HepG2 (cell line): ENCODE measurements around the gene ANKRD11. TPM values are rescaled to one million over a fixed set of nuclear protein-coding genes. Genes with fewer than 3 reads are reported as not detected.

Source experiments
- BRD4 ChIP-seq: sonication (generic); formaldehyde crosslinking; IDR thresholded peaks from 2 replicates; pipeline ENCODE4 v1.4.0; 2020; ENCODE audit warnings: missing genetic modification reagents
- EED ChIP-seq: sonication (generic); formaldehyde crosslinking; IDR thresholded peaks from 2 replicates; pipeline ENCODE4 v1.5.0; 2020; ENCODE audit warnings: mild to moderate bottlenecking, missing genetic modification reagents
- ESRRA ChIP-seq: sonication (generic); formaldehyde crosslinking; IDR thresholded peaks from 2 replicates; pipeline ENCODE4 v1.5.1; 2020; ENCODE audit warnings: mild to moderate bottlenecking, low read depth, missing genetic modification reagents
- FOXA1 ChIP-seq, 2 experiments: fragments of 450-650 bp in 1 of 2; sonication (generic) in 1 of 2; formaldehyde crosslinking in 1 of 2; IDR thresholded peaks; 2 replicates each; pipeline versions ENCODE4 v1.4.0 to v1.6.1; 2016 to 2020; ENCODE audit warnings: missing genetic modification reagents in 1 of 2
- GFI1 ChIP-seq: sonication (generic); formaldehyde crosslinking; IDR thresholded peaks from 2 replicates; pipeline ENCODE4 v1.5.0; 2020; ENCODE audit warnings: missing genetic modification reagents, mild to moderate bottlenecking, borderline replicate concordance
- MATR3 ChIP-seq: sonication (generic); formaldehyde crosslinking; IDR thresholded peaks from 2 replicates; pipeline ENCODE4 v1.4.0; 2020; ENCODE audit warnings: missing genetic modification reagents
- MBNL3 ChIP-seq: fragments of 250-450 bp; sonication (Bioruptor Pico); conservative IDR thresholded peaks from 2 replicates; pipeline ENCODE4 v1.8.0; 2022; ENCODE audit warnings: mild to moderate bottlenecking, inconsistent platforms
- MTA1 ChIP-seq: sonication (generic); formaldehyde crosslinking; IDR thresholded peaks from 2 replicates; pipeline ENCODE4 v1.4.0; 2020; ENCODE audit warnings: missing genetic modification reagents, mild to moderate bottlenecking, borderline replicate concordance
- MXD4 ChIP-seq: IDR thresholded peaks from 2 replicates; pipeline ENCODE4 v1.6.1; 2016; ENCODE audit warnings: mild to moderate bottlenecking, missing biosample characterization, missing genetic modification reagents
- NFRKB ChIP-seq: fragments of 450-650 bp; IDR thresholded peaks from 2 replicates; pipeline ENCODE4 v1.6.1; 2017
- NR1H2 ChIP-seq: sonication (generic); formaldehyde crosslinking; IDR thresholded peaks from 2 replicates; pipeline ENCODE4 v1.8.1; 2022; ENCODE audit warnings: low read depth, missing genetic modification reagents, borderline replicate concordance
- SMAD1 ChIP-seq: sonication (generic); formaldehyde crosslinking; IDR thresholded peaks from 2 replicates; pipeline ENCODE4 v1.4.0; 2020; ENCODE audit warnings: missing genetic modification reagents, low read depth, mild to moderate bottlenecking, borderline replicate concordance
- SMAD9 ChIP-seq: sonication (generic); formaldehyde crosslinking; IDR thresholded peaks from 2 replicates; pipeline ENCODE4 v1.5.1; 2020; ENCODE audit warnings: mild to moderate bottlenecking, missing genetic modification reagents
- SRF ChIP-seq: IDR thresholded peaks from 2 replicates; pipeline ENCODE4 v1.6.1; 2011; ENCODE audit warnings: mild to moderate bottlenecking, low read depth, low read length, moderate library complexity
- ZBTB42 ChIP-seq: sonication (generic); formaldehyde crosslinking; IDR thresholded peaks from 2 replicates; pipeline ENCODE4 v1.5.0; 2020; ENCODE audit warnings: mild to moderate bottlenecking, missing genetic modification reagents
- ZBTB44 ChIP-seq: sonication (generic); formaldehyde crosslinking; IDR thresholded peaks from 2 replicates; pipeline ENCODE4 v1.4.0; 2020; ENCODE audit warnings: missing genetic modification reagents
- ZBTB7A ChIP-seq: sonication (generic); formaldehyde crosslinking; IDR thresholded peaks from 2 replicates; pipeline ENCODE4 v1.8.0; 2022; ENCODE audit warnings: mild to moderate bottlenecking, missing genetic modification reagents
- ZNF205 ChIP-seq: IDR thresholded peaks from 2 replicates; pipeline ENCODE4 v1.6.1; 2018; ENCODE audit warnings: missing biosample characterization, missing genetic modification reagents
- ZNF253 ChIP-seq: sonication (generic); formaldehyde crosslinking; IDR thresholded peaks from 2 replicates; pipeline ENCODE4 v1.8.0; 2022; ENCODE audit warnings: mild to moderate bottlenecking, missing genetic modification reagents, borderline replicate concordance
- ZNF318 ChIP-seq: sonication (generic); formaldehyde crosslinking; IDR thresholded peaks from 2 replicates; pipeline ENCODE4 v1.4.0; 2020; ENCODE audit warnings: mild to moderate bottlenecking, missing genetic modification reagents
- ZNF350 ChIP-seq: sonication (generic); formaldehyde crosslinking; IDR thresholded peaks from 2 replicates; pipeline ENCODE4 v1.4.0; 2020; ENCODE audit warnings: mild to moderate bottlenecking, low read depth, missing genetic modification reagents, borderline replicate concordance
- ZNF672 ChIP-seq: sonication (generic); formaldehyde crosslinking; IDR thresholded peaks from 2 replicates; pipeline ENCODE4 v1.8.1; 2022; ENCODE audit warnings: missing genetic modification reagents
- ZNF674 ChIP-seq: sonication (generic); formaldehyde crosslinking; IDR thresholded peaks from 2 replicates; pipeline ENCODE4 v1.5.0; 2020; ENCODE audit warnings: low read depth, mild to moderate bottlenecking, missing genetic modification reagents
- ZNF777 ChIP-seq: sonication (generic); formaldehyde crosslinking; IDR thresholded peaks from 2 replicates; pipeline ENCODE4 v1.4.0; 2020; ENCODE audit warnings: missing genetic modification reagents
- polyA plus RNA-seq, 8 experiments: library from polyadenylated mRNA; depleted of rRNA in 3 of 8; stranded (reverse) in 7 of 8; unstranded in 1 of 8; fragments of >200 nt; fragmentation: Illumina TruSeq in 4 of 8; extraction: Trizol in 4 of 8; gene quantifications; 2 replicates each; pipeline versions ENCODE4 v1.2.1 to v1.2.3, GENCODE V29; 2011 to 2016; ENCODE audit warnings: low read depth in 4 of 8, missing spikeins in 1 of 8, mixed read lengths in 1 of 8; ENCODE audit not compliant: insufficient read depth in 1 of 8
- total RNA-seq, 5 experiments: library from RNA; depleted of rRNA; stranded (reverse); fragments of >200 nt; fragmentation: Illumina TruSeq; extraction: Trizol; gene quantifications; 2 replicates each; pipeline ENCODE4 v1.2.3, GENCODE V29; 2016; ENCODE audit warnings: low read depth in 1 of 5

Gene ANKRD11
- total and polyA plus RNA-seq, 2 of the 13 experiments (the other 11 are each of a cell fraction or from before 2014, with no cell fraction given), result 21.4 to 38.4 TPM

GRCh38 chr16:89417352-89417751 is 73.0 kb downstream of the ANKRD11 start (continued):
- TF ChIP-seq FOXA1 (IDR thresholded peaks at IDR 0.05), result no peak
- no peak for TF ChIP-seq FOXA1 (CRISPR knock-in tag; IDR thresholded peaks at IDR 0.05)
- no peak for TF ChIP-seq ZNF777 (CRISPR knock-in tag)
- no peak for TF ChIP-seq GFI1
- TF ChIP-seq NFRKB, result no peak
- TF ChIP-seq NR1H2, result no peak
- 0 out of 2 replicates have a peak, but pooled peaks have one; percentile 63 for TF ChIP-seq ZBTB7A (CRISPR knock-in tag)
- no peak for TF ChIP-seq ZNF672
- TF ChIP-seq ZBTB44 (CRISPR knock-in tag), result no peak
- TF ChIP-seq MBNL3 (CRISPR knock-in tag), result no peak
- TF ChIP-seq SMAD9, result no peak
- no peak for TF ChIP-seq ZNF205 (CRISPR knock-in tag)
- peak; percentile 90 for TF ChIP-seq MXD4 (CRISPR knock-in tag)
- no peak for TF ChIP-seq ZNF318
- no peak for TF ChIP-seq SMAD1
- TF ChIP-seq MATR3 (CRISPR knock-in tag), result no peak
- TF ChIP-seq SRF, result no peak
- no peak for TF ChIP-seq ZNF253 (CRISPR knock-in tag)
- TF ChIP-seq BRD4 (CRISPR knock-in tag), result no peak
- TF ChIP-seq EED, result no peak
- no peak for TF ChIP-seq ZNF350 (CRISPR knock-in tag)
- TF ChIP-seq ZNF674, result no peak
- TF ChIP-seq ESRRA (CRISPR knock-in tag), result peak; percentile 29; the same call in 1 of the 2 replicates
- TF ChIP-seq MTA1 (CRISPR knock-in tag), result 0 out of 2 replicates have a peak, but pooled peaks have one; percentile 57
- no peak for TF ChIP-seq ZBTB42
